ENCODE measurements around the gene GTF2IRD1. TPM values are rescaled to one million over a fixed set of nuclear protein-coding genes. Genes with fewer than 3 reads are reported as not detected.

GTF2IRD1 gene
- polyA plus RNA-seq, 1 of the 3 experiments (the other 2 are of a cell fraction) = 26.4 TPM

DNA sequence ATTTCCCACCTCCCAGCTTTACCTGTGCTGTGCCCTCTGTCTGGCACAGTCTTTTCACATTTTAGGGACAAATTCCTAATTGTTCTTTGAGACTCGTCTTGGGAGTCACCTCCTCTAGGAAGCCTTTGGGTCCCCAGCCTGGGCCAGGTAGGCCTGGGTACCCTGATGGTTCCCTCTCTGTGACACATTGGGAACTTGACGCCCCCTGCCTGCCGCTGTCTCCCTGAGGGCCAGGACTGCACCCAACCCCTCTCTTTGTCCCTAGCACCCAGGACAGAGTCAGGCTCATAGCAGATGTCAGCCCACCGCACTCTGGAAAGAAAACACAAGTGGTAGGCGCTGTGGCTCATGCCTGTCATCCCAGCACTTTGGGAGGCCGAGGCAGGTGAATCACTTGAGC, 71.4 kb downstream of the GTF2IRD1 start:
- ChIA-PET CTCF (interaction anchor here (0.9 to 1.9 kb wide), 2 partner anchors 13 to 124 kb away, joined by 4 to 5 read pairs; no protein-coding TSS in a partner anchor), POLR2A (no interaction called here)
- H3K9me2 ChIP-seq = no peaks in the 10 kb centered on the region
- no peaks in the 10 kb centered on the region for H3K79me2 ChIP-seq (ENCODE audit: insufficient read depth)
- TF ChIP-seq RAD21 (IDR thresholded peaks at IDR 0.05; ENCODE audit: low read length) = peak; percentile 15; the same call in 1 of the 2 replicates
- no peak for TF ChIP-seq RXRA (IDR thresholded peaks at IDR 0.05; ENCODE audit: borderline replicate concordance, low read depth)
- H3K4me1 ChIP-seq (ENCODE audit: control insufficient read depth in 1 of 2, insufficient read depth in 2 of 2, low read depth in 1 of 2, low read length in 1 of 2) = no peaks in the 10 kb centered on the region
- no peak overlapping the region for H3K9ac ChIP-seq
- no peaks in the 10 kb centered on the region for H3K27me3 ChIP-seq (ENCODE audit: insufficient read depth)
- WGBS (ENCODE audit: low lambda C conversion rate) = 95% methylated on average over 6 of the region's 6 CpGs
- no peaks in the 10 kb centered on the region for H3F3A ChIP-seq (replicated peaks; ENCODE audit: insufficient read depth)
- H2AFZ ChIP-seq (ENCODE audit: low read depth) = no peak overlapping the region
- H3K36me3 ChIP-seq (replicated peaks in 1 of 2; ENCODE audit: control insufficient read depth in 1 of 2, insufficient read depth in 2 of 2, low read length in 1 of 2) = peaks cover 2 to 27% of the 10 kb centered on the region in 2 experiments
- no peak for DNase-seq
- no peaks in the 10 kb centered on the region for H3K9me3 ChIP-seq
- H4K20me1 ChIP-seq (ENCODE audit: insufficient read depth) = no peaks in the 10 kb centered on the region
- H3K27ac ChIP-seq (ENCODE audit: low read depth in 2 of 2, low read length in 1 of 2) = no peak overlapping the region
- no peak overlapping the region for H3K4me3 ChIP-seq (ENCODE audit: low read depth in 2 of 2, low read length in 1 of 2)
- no peak overlapping the region for H3K4me2 ChIP-seq

DNA sequence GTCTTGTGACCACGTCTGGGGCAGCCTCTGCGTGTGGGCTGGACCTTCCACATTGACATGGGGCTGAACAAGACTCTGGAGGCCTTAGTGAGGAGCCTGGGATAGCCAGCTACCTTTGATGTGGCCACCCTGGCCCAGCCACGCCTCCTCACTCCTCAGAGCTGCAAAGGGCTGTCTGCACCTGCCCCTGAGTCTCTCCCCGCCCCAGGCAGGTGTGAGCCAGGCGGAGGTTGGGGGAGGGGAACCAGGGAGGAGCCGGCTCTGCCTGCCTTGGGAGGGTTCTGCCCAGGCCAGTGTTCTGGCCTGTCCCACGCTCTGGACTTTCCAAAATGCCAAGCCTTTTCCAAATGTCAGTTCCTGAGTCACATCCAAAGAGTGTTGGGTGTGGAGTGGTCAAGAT, 72.2 kb downstream of the GTF2IRD1 start:
- TF ChIP-seq FOXM1 (IDR thresholded peaks at IDR 0.05; ENCODE audit: low read depth) (no peak), EP300 (IDR thresholded peaks at IDR 0.05; ENCODE audit: borderline replicate concordance in 1 of 2, low read depth in 1 of 2, low read length in 1 of 2) (no peak), FOSL2 (IDR thresholded peaks at IDR 0.05; ENCODE audit: borderline replicate concordance, low read depth) (no peak), TCF12 (IDR thresholded peaks at IDR 0.05) (no peak), GABPA (IDR thresholded peaks at IDR 0.05; ENCODE audit: low read depth) (no peak), MXI1 (IDR thresholded peaks at IDR 0.05; ENCODE audit: low read depth, low read length) (no peak), CHD2 (IDR thresholded peaks at IDR 0.05; ENCODE audit: low read length, partially characterized antibody) (no peak), SIN3A (IDR thresholded peaks at IDR 0.05; ENCODE audit: borderline replicate concordance, low read depth, low read length) (no peak), RCOR1 (IDR thresholded peaks at IDR 0.05; ENCODE audit: low read length) (no peak), MEF2A (IDR thresholded peaks at IDR 0.05; ENCODE audit: borderline replicate concordance, low read depth) (no peak), RAD21 (IDR thresholded peaks at IDR 0.05; ENCODE audit: low read length) (no peak), RFX5 (IDR thresholded peaks at IDR 0.05; ENCODE audit: low read length) (no peak), NRF1 (IDR thresholded peaks at IDR 0.05; ENCODE audit: low read depth, low read length) (no peak), EZH2phosphoT487 (IDR thresholded peaks at IDR 0.05; ENCODE audit: borderline replicate concordance, low read depth) (no peak), JUND (IDR thresholded peaks at IDR 0.05) (no peak), NFIC (IDR thresholded peaks at IDR 0.05; ENCODE audit: borderline replicate concordance) (no peak)
- TF ChIP-seq, protein P1, sequence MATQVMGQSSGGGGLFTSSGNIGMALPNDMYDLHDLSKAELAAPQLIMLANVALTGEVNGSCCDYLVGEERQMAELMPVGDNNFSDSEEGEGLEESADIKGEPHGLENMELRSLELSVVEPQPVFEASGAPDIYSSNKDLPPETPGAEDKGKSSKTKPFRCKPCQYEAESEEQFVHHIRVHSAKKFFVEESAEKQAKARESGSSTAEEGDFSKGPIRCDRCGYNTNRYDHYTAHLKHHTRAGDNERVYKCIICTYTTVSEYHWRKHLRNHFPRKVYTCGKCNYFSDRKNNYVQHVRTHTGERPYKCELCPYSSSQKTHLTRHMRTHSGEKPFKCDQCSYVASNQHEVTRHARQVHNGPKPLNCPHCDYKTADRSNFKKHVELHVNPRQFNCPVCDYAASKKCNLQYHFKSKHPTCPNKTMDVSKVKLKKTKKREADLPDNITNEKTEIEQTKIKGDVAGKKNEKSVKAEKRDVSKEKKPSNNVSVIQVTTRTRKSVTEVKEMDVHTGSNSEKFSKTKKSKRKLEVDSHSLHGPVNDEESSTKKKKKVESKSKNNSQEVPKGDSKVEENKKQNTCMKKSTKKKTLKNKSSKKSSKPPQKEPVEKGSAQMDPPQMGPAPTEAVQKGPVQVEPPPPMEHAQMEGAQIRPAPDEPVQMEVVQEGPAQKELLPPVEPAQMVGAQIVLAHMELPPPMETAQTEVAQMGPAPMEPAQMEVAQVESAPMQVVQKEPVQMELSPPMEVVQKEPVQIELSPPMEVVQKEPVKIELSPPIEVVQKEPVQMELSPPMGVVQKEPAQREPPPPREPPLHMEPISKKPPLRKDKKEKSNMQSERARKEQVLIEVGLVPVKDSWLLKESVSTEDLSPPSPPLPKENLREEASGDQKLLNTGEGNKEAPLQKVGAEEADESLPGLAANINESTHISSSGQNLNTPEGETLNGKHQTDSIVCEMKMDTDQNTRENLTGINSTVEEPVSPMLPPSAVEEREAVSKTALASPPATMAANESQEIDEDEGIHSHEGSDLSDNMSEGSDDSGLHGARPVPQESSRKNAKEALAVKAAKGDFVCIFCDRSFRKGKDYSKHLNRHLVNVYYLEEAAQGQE (IDR thresholded peaks at IDR 0.05; ENCODE audit: low read depth, low read length) = no peak
- TF ChIP-seq, protein P2, sequence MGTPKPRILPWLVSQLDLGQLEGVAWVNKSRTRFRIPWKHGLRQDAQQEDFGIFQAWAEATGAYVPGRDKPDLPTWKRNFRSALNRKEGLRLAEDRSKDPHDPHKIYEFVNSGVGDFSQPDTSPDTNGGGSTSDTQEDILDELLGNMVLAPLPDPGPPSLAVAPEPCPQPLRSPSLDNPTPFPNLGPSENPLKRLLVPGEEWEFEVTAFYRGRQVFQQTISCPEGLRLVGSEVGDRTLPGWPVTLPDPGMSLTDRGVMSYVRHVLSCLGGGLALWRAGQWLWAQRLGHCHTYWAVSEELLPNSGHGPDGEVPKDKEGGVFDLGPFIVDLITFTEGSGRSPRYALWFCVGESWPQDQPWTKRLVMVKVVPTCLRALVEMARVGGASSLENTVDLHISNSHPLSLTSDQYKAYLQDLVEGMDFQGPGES (IDR thresholded peaks at IDR 0.05; ENCODE audit: low read depth, low read length) = no peak
- TF ChIP-seq, protein P3, sequence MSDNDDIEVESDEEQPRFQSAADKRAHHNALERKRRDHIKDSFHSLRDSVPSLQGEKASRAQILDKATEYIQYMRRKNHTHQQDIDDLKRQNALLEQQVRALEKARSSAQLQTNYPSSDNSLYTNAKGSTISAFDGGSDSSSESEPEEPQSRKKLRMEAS (IDR thresholded peaks at IDR 0.05; ENCODE audit: low read depth) = no peak
- Histone ChIP-seq H3K9ac (no peak overlapping the region), H3K4me1 (ENCODE audit: control insufficient read depth in 1 of 2, insufficient read depth in 2 of 2, low read depth in 1 of 2, low read length in 1 of 2) (no peaks in the 10 kb centered on the region), H2AFZ (ENCODE audit: low read depth) (no peak overlapping the region), H3K36me3 (replicated peaks in 1 of 2; ENCODE audit: control insufficient read depth in 1 of 2, insufficient read depth in 2 of 2, low read length in 1 of 2) (peaks cover 0 to 31% of the 10 kb centered on the region in 2 experiments), H3F3A (replicated peaks; ENCODE audit: insufficient read depth) (no peaks in the 10 kb centered on the region), H3K27ac (ENCODE audit: low read depth in 2 of 2, low read length in 1 of 2) (no peak overlapping the region), H3K9me3 (no peaks in the 10 kb centered on the region), H3K4me2 (no peak overlapping the region), H3K79me2 (ENCODE audit: insufficient read depth) (no peaks in the 10 kb centered on the region), H3K9me2 (no peaks in the 10 kb centered on the region), H3K27me3 (ENCODE audit: insufficient read depth) (no peaks in the 10 kb centered on the region), H4K20me1 (ENCODE audit: insufficient read depth) (no peaks in the 10 kb centered on the region), H3K4me3 (ENCODE audit: low read depth in 2 of 2, low read length in 1 of 2) (no peak overlapping the region)
- POLR2A ChIA-PET = no interaction called here
- no peak for DNase-seq
- CTCF ChIA-PET = interaction anchor here (1.9 kb wide), 1 partner anchor 125 kb away, joined by 5 read pairs; no protein-coding TSS in a partner anchor
- 97% methylated on average over 5 of the region's 7 CpGs for WGBS (ENCODE audit: low lambda C conversion rate)
